Uterus (tissue), 4 donors: ENCODE measurements around the gene SLC9C1. TPM values are rescaled to one million over a fixed set of nuclear protein-coding genes. Genes with fewer than 3 reads are reported as not detected.

Experiments
- DNase-seq, 2 donors: peaks; one replicate each; pipeline ENCODE4 v3.0.0-alpha.2; 2019 to 2020
- H3K27ac ChIP-seq, 2 donors: fragments of 200-600 bp; sonication (generic); 1 replicate in 1 of 2; 2 replicates in 1 of 2; pipeline ENCODE4 v1.5.1; 2016 to 2018
- H3K27me3 ChIP-seq, 2 donors: fragments of 200-600 bp; sonication (generic); one replicate each; pipeline ENCODE4 v1.5.1; 2018 to 2019; ENCODE audit warnings: control low read depth in 1 of 2
- H3K36me3 ChIP-seq, 2 donors: fragments of 200-600 bp; sonication (generic); one replicate each; pipeline ENCODE4 v1.5.1; 2019; ENCODE audit warnings: control low read depth in 1 of 2
- H3K4me1 ChIP-seq, 2 donors: fragments of 200-600 bp; sonication (generic); one replicate each; pipeline ENCODE4 v1.5.1; 2018 to 2019; ENCODE audit warnings: control low read depth in 1 of 2
- H3K4me3 ChIP-seq, 2 donors: fragments of 200-600 bp; sonication (generic); 1 replicate in 1 of 2; 2 replicates in 1 of 2; pipeline ENCODE4 v1.5.1; 2018 to 2019; ENCODE audit warnings: mild to moderate bottlenecking in 1 of 2
- H3K9me3 ChIP-seq, 2 donors: fragments of 200-600 bp; sonication (generic); one replicate each; pipeline ENCODE4 v1.5.1; 2019; ENCODE audit warnings: control low read depth in 1 of 2
- CTCF ChIP-seq, 4 experiments: fragments of 200-600 bp in 2 of 4; fragments of 450-650 bp in 2 of 4; sonication (generic) in 2 of 4; IDR thresholded peaks; one replicate each; pipeline ENCODE4 v1.5.1; 2016 to 2019; ENCODE audit warnings: antibody characterized with exemption in 4 of 4, mild to moderate bottlenecking in 2 of 4, moderate library complexity in 1 of 4
- POLR2A ChIP-seq, 2 donors: fragments of 450-650 bp; IDR thresholded peaks; one replicate each; pipeline ENCODE4 v1.6.1; 2016; ENCODE audit warnings: antibody characterized with exemption in 2 of 2, mild to moderate bottlenecking in 1 of 2, moderate library complexity in 1 of 2
- intact Hi-C: fragments of 100-400 bp; cut with DNase I; formaldehyde crosslinking; loops from one replicate; pipeline ENCODE4 v1.15.1; 2023; ENCODE audit warnings: low total_unique reads
- total RNA-seq, 4 donors: library from RNA; depleted of rRNA in 3 of 4; stranded (reverse); fragments of >200 nt in 3 of 4; gene quantifications; one replicate each; pipeline versions ENCODE4 v1.1.0 to v1.2.4, GENCODE V29; 2014 to 2023
- donor health status: DM: yes; HTN: yes; CAD: no.

SLC9C1 gene
- total RNA-seq, 4 donors from 2014 or later = 0.49 to 1.7 TPM; not detected in 2

GRCh38 chr3:112319516-112320276 lies 25.7 kb upstream of the SLC9C1 start:
- H3K36me3 ChIP-seq = no peaks in the 10 kb centered on the region
- no peak overlapping the region for H3K4me3 ChIP-seq
- no peaks in the 10 kb centered on the region for H3K27me3 ChIP-seq
- intact Hi-C loops = loop anchor here (10.0 kb wide), 1 partner anchor 205 kb away; no protein-coding TSS in a partner anchor
- TF ChIP-seq CTCF (IDR thresholded peaks at IDR 0.05) = no peak
- TF ChIP-seq POLR2A (IDR thresholded peaks at IDR 0.05) = no peak
- no peaks in the 10 kb centered on the region for H3K4me1 ChIP-seq
- H3K27ac ChIP-seq = no peak overlapping the region
- H3K9me3 ChIP-seq = no peaks in the 10 kb centered on the region
- DNase-seq = no peak

- H3K27ac ChIP-seq = no peak overlapping the region
- H3K27me3 ChIP-seq = no peaks in the 10 kb centered on the region
- no peak overlapping the region for H3K4me3 ChIP-seq
- no peaks in the 10 kb centered on the region for H3K4me1 ChIP-seq
- no peaks in the 10 kb centered on the region for H3K9me3 ChIP-seq
- intact Hi-C loops = no loop called here
- no peaks in the 10 kb centered on the region for H3K36me3 ChIP-seq
- no peak for DNase-seq
- no peak for TF ChIP-seq CTCF (IDR thresholded peaks at IDR 0.05)
- TF ChIP-seq POLR2A (IDR thresholded peaks at IDR 0.05) = no peak
These were observed 21.8 kb upstream of the SLC9C1 start for GRCh38 chr3:112315791-112316190.

- no peaks in the 10 kb centered on the region for H3K9me3 ChIP-seq
- no peak overlapping the region for H3K27ac ChIP-seq
- no peak for DNase-seq
- H3K4me1 ChIP-seq = no peaks in the 10 kb centered on the region
- intact Hi-C loops = no loop called here
- no peak overlapping the region for H3K4me3 ChIP-seq
- no peaks in the 10 kb centered on the region for H3K36me3 ChIP-seq
- TF ChIP-seq CTCF (IDR thresholded peaks at IDR 0.05) = no peak
- no peak for TF ChIP-seq POLR2A (IDR thresholded peaks at IDR 0.05)
- H3K27me3 ChIP-seq = no peaks in the 10 kb centered on the region
These were observed 20.6 kb upstream of the SLC9C1 start for GRCh38 chr3:112314649-112315048.

GRCh38 chr3:112308151-112308911 lies 14.3 kb upstream of the SLC9C1 start:
- no peak for DNase-seq
- H3K36me3 ChIP-seq = no peaks in the 10 kb centered on the region
- no peaks in the 10 kb centered on the region for H3K4me1 ChIP-seq
- H3K27ac ChIP-seq = no peak overlapping the region
- no peaks in the 10 kb centered on the region for H3K27me3 ChIP-seq
- intact Hi-C loops = no loop called here
- TF ChIP-seq POLR2A (IDR thresholded peaks at IDR 0.05) (no peak), CTCF (IDR thresholded peaks at IDR 0.05) (no peak)
- no peak overlapping the region for H3K4me3 ChIP-seq
- H3K9me3 ChIP-seq = no peaks in the 10 kb centered on the region

GRCh38 chr3:112307557-112307956 lies 13.5 kb upstream of the SLC9C1 start:
- H3K9me3 ChIP-seq = no peaks in the 10 kb centered on the region
- no peaks in the 10 kb centered on the region for H3K36me3 ChIP-seq
- intact Hi-C loops = no loop called here
- TF ChIP-seq POLR2A (IDR thresholded peaks at IDR 0.05) = no peak
- TF ChIP-seq CTCF (IDR thresholded peaks at IDR 0.05) = no peak
- no peaks in the 10 kb centered on the region for H3K4me1 ChIP-seq
- H3K4me3 ChIP-seq = no peak overlapping the region
- no peak overlapping the region for H3K27ac ChIP-seq
- no peak for DNase-seq
- no peaks in the 10 kb centered on the region for H3K27me3 ChIP-seq
